Measurements from ENCODE around the gene NHS.

NHS gene

DNA sequence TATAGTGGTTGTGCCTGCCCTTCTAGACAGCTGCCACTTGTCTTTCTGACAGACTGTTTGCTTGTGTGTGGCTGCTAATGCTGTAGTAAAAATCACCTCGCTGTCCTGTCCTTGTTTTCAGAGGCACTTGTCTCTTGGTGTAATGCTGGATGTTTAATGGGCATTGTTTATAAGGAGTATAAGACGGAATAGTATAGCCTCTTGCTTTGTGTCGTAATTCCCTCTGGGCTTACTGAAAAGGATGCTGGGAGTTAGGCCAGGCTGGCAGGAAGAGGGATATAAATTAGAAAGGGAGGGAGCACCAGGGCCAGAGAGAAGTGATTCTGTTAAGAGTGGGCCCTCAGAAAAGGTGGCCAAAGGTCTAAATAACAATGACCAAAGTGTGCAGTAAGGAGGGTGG lies 29.0 kb downstream of the NHS start:
- TF ChIP-seq, protein P1, sequence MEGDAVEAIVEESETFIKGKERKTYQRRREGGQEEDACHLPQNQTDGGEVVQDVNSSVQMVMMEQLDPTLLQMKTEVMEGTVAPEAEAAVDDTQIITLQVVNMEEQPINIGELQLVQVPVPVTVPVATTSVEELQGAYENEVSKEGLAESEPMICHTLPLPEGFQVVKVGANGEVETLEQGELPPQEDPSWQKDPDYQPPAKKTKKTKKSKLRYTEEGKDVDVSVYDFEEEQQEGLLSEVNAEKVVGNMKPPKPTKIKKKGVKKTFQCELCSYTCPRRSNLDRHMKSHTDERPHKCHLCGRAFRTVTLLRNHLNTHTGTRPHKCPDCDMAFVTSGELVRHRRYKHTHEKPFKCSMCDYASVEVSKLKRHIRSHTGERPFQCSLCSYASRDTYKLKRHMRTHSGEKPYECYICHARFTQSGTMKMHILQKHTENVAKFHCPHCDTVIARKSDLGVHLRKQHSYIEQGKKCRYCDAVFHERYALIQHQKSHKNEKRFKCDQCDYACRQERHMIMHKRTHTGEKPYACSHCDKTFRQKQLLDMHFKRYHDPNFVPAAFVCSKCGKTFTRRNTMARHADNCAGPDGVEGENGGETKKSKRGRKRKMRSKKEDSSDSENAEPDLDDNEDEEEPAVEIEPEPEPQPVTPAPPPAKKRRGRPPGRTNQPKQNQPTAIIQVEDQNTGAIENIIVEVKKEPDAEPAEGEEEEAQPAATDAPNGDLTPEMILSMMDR (IDR thresholded peaks at IDR 0.05; ENCODE audit: low read depth, low read length) = no peak
- H3K4me3 ChIP-seq (ENCODE audit: low read depth, low read length) = no peak overlapping the region

DNA sequence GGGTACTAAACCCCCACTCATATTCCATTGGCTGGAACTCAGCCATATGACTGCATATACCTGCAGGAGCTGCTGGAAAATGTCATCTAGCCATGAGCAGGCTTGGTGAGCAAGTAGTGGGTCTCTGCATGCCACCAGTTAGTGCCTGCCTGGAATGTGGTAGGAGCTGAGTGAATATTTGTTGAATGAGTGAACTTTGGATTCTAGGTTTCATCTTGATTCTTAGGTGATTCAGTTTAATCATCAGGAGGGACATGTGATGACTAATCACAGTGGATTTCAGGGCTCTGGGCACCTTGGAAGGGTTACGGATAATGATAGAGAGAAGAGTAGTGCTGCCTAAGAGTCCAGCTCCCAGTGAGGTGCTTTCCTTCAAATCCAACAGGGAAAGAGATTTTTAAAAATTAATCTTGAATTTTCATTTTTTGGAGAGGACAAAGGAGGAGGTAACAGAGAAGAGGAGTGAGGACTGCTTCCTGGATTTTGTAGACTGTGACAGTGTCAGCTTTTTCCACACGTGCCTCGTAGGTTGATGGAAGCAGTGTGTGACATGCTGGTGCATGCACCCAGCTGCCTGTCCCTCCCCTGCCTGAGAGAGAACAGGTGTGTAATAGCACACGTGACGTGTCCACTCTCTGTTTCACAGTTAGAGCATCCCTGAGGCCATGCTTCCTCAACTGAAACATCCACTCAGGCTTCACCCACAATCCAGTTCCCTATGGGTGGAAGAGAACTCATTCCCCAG lies 30.4 kb downstream of the NHS start:
- TF ChIP-seq, protein P1 (IDR thresholded peaks at IDR 0.05; ENCODE audit: low read depth, low read length) = no peak
- H3K4me3 ChIP-seq (ENCODE audit: low read depth, low read length) = no peak overlapping the region

DNA sequence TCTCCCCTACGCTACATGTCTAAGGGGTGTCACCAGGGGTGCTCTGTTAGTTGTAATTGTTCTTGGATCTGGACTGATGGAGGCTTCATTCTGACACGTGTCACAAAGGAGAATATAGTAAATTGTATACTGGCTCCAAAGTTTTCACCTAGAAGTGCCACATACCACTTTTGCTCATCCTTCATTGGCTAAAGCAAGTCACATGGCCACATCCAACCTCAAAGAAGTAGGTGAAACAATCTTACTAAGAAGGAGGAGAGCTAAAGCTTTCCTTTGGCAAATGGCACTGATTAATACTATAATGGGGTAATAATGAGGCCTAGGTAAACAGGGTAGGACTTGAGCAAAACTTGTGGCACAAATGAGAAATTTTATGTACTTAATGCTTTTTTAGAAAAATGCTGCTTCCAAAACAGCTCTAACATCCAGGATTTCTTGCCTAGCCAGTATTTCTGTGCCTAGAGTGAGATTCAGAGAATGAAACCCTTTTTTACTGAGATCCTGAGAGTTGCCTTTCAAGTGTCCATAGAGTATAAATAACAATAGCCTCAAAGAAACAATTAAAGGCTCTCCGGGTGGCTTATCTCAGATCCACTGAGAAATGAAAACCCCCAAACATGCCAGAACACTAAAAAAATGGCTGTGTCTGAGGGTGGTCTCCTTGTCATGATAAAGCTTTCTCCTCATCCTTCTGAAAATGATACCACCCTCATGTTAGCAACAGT lies 34.7 kb downstream of the NHS start:
- TF ChIP-seq, protein P1 (IDR thresholded peaks at IDR 0.05; ENCODE audit: low read depth, low read length) = no peak
- H3K4me3 ChIP-seq (ENCODE audit: low read depth, low read length) = no peak overlapping the region

DNA sequence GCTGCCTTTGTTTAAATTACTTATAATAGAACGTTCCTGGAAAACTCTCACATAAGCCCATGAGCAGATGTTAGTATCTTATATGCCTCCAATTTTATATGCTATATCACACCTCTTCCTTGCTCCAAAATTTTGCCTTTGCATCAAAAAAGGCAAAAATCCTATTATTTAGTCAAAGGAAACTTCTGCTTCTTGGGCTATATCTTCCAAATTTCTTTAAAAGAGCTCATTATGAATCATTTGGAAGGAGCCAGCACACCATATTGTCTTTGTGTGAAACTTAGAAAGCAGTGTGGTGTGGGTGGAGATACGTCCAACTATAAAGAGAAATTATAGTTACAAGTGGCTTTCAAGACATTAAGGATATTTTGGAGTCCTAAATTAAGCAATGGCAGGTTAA lies 35.7 kb downstream of the NHS start:
- TF ChIP-seq, protein P1 (IDR thresholded peaks at IDR 0.05; ENCODE audit: low read depth, low read length) = no peak
- H3K4me3 ChIP-seq (ENCODE audit: low read depth, low read length) = no peak overlapping the region

DNA sequence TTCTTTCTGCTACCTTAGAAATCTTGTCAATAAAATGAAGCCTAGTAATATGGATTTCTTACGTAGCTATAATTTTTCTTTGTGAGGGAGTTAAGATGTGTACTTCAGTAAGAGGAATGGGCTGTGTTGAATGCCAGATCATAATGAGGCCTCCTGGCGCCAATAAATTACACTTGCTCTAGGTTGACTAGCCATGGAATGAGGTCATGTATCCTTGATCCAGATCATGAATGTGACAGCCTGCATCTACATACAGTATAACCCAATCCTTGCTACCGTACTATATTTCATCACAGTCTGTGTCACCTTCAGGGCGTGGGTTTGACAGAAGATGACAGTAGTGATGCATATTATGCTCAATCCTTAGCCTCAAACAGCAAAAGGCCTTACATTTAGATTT lies 36.2 kb downstream of the NHS start:
- H3K4me3 ChIP-seq (ENCODE audit: low read depth, low read length) = no peak overlapping the region
- TF ChIP-seq, protein P1 (IDR thresholded peaks at IDR 0.05; ENCODE audit: low read depth, low read length) = no peak

DNA sequence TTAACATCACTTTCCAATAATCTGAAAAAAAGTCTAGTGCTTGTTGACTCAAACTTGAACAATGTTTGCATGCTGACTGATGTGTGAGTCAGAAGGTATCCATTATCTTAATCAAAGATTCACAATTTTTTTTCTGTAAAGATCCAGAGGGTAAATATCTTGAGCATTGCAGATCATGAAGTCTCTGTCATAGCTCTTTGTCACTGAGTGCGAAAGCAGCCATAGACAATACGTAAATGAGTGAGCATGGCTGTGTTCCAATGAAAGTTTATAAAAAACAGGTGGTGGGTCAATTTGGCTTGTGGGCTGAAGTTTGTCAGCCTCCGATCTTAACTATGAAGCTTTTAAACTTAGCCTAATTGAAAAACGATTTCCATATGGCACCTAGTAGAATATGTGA lies 37.7 kb downstream of the NHS start:
- TF ChIP-seq, protein P1 (IDR thresholded peaks at IDR 0.05; ENCODE audit: low read depth, low read length) = no peak

DNA sequence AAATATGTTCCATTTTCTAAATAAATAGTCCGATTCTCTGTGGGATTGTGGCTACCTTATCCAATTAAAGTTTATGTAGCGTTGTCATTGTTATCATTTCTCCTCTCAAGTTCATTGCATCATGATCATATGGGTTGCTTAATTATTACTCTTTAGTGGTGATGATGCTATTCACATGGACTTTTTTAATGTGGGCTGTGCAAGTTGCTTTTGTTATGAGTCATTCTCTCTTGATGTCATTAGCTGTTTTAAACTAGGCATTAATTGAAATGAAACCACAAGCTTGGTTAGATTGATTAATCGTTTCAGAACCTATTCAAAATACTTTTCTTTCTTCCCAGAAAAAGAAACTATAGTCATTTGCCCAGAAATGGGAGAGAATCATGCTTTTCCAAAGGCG lies 38.2 kb downstream of the NHS start:
- TF ChIP-seq, protein P1 (IDR thresholded peaks at IDR 0.05; ENCODE audit: low read depth, low read length) = no peak
- H3K4me3 ChIP-seq (ENCODE audit: low read depth, low read length) = no peak overlapping the region

More for the DNA sequence above, 37.7 kb downstream of the NHS start:
- H3K4me3 ChIP-seq (ENCODE audit: low read depth, low read length) = no peak overlapping the region

Data from WI38 (cell line).